ENCODE measurements around the gene CRYBA4. TPM values are rescaled to one million over a fixed set of nuclear protein-coding genes. Genes with fewer than 3 reads are reported as not detected.

Gene CRYBA4
- total and polyA plus RNA-seq, 11 donors, result not detected

DNA sequence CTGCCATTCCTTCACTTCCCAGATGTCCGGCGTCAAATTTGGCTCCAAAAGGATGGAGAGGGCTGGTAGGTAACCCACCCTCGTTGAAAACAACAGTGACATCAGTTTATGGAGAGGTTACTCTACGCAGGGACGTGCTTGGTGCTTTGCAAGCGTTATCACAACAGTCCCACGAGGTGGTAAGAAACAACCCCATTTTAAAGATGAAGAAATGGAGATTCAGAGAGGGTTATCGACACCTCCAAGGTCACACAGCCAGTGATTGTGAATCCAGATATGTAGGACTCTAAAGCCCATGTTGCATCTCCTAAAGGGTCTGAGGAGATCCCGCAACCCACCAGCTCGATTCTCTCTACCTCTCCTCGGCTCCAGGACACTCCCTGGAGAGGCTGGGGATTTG is 36.4 kb downstream of the CRYBA4 start:
- Histone ChIP-seq H3K36me3 (no peaks in the 10 kb centered on the region), H3K4me3 (peak overlapping the region in 10 of 12 donors; percentile 10 to 58 (median 24)), H3K9me3 (no peaks in the 10 kb centered on the region), H3K27ac (no peak overlapping the region), H3K4me1 (peaks cover 3 to 26% (median 21%) of the 10 kb centered on the region in 12 donors), H3K27me3 (peaks cover 20 to 73% (median 36%) of the 10 kb centered on the region in 9 donors)
- DNase-seq (no peak), ATAC-seq (peak in 1 of 4 donors; percentile 11)
- no peak for TF ChIP-seq POLR2A (IDR thresholded peaks at IDR 0.05)
- TF ChIP-seq, protein P1, sequence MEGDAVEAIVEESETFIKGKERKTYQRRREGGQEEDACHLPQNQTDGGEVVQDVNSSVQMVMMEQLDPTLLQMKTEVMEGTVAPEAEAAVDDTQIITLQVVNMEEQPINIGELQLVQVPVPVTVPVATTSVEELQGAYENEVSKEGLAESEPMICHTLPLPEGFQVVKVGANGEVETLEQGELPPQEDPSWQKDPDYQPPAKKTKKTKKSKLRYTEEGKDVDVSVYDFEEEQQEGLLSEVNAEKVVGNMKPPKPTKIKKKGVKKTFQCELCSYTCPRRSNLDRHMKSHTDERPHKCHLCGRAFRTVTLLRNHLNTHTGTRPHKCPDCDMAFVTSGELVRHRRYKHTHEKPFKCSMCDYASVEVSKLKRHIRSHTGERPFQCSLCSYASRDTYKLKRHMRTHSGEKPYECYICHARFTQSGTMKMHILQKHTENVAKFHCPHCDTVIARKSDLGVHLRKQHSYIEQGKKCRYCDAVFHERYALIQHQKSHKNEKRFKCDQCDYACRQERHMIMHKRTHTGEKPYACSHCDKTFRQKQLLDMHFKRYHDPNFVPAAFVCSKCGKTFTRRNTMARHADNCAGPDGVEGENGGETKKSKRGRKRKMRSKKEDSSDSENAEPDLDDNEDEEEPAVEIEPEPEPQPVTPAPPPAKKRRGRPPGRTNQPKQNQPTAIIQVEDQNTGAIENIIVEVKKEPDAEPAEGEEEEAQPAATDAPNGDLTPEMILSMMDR (IDR thresholded peaks at IDR 0.05), result no peak
- intact Hi-C loops (cut with DNase I), result no loop called here
- 2 to 5% (median 4%) methylated on average over 11 of the region's 11 CpGs for WGBS, 4 donors

DNA sequence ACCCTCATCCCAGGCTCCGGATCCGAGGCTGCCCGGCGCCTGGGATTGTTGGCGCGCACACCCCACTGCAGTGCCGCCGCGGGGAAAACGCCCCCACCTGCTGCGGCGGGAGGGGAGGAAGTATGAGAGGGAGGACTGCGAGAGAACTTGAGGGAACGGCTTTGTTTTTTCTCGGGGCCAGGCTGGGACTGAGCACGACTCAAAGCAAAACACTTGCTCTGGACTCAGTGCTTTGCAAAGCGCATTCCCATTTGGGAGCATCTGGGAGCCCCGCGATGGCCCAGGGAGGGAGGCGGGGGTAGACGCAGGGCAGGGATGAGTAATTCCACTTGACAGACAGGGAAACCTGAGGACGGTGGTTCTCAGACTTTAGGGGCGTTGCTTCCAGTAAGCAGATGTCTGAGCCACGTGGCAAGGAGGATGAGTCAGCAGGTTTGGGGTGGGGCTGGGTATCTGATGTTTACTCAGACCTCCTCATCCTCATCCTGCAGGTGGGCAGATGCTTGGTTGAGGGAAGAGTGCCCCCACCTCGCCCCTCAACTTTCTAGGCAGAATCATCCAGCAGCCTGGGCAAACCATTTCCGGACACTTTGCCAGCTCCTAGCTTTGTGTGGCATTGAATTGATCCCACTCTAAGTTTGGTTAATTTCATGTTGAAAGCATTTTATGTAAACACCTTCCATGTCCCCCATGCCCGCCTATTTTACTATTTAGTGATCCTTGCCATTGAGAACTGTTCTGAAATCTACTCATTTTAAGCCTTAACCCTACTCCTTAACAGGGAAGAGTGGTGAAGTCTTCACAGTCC is 37.1 kb downstream of the CRYBA4 start:
- Histone ChIP-seq H3K27ac (no peak overlapping the region), H3K4me1 (peaks cover 3 to 26% (median 21%) of the 10 kb centered on the region in 12 donors), H3K36me3 (no peaks in the 10 kb centered on the region), H3K9me3 (no peaks in the 10 kb centered on the region), H3K27me3 (peaks cover 20 to 80% (median 36%) of the 10 kb centered on the region in 9 donors), H3K4me3 (peak overlapping the region in 11 of 12 donors; percentile 10 to 58 (median 24))
- WGBS, 4 donors, result 5 to 9% (median 5%) methylated on average over 16 to 27 of the region's 27 CpGs
- intact Hi-C loops (cut with DNase I), result no loop called here
- peak in 1 of 5 donors; percentile 63 for DNase-seq
- peak; percentile 17 to 65 (median 46) for ATAC-seq
- no peak for TF ChIP-seq POLR2A (IDR thresholded peaks at IDR 0.05)
- TF ChIP-seq, protein P1 (IDR thresholded peaks at IDR 0.05), result no peak

DNA sequence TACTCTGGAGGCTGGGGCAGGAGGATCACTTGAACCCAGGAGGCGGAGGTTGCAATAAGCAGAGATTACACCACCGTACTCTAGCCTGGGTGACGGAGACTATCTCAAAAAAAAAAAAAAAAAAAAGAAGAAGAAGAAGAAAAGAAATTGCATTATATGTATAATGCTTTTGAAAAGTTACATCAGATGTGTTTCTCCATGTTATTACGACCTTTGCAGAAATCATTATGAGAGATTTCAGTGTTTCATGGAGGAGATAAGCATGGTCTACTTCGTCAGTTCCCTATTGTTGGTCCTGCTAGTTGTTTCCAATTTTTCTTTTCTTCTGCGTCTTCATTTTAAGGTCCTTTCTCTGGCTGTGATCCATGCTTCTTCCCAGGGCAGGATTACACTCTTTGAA is 38.6 kb downstream of the CRYBA4 start:
- 73 to 84% (median 79%) methylated on average over 6 of the region's 6 CpGs for whole genome bisulfite sequencing, 4 donors
- DNase-seq (no peak), ATAC-seq (no peak)
- H3K27ac ChIP-seq, result no peak overlapping the region
- no peak overlapping the region for H3K4me3 ChIP-seq
- intact Hi-C loops (cut with DNase I), result loop anchor here in 2 of 10 donors (10.0 kb wide), 2 partner anchors 266 to 296 kb away; no protein-coding TSS in a partner anchor
- H3K36me3 ChIP-seq, result no peaks in the 10 kb centered on the region
- peaks cover 3 to 32% (median 21%) of the 10 kb centered on the region in 12 donors for H3K4me1 ChIP-seq
- H3K9me3 ChIP-seq, result no peaks in the 10 kb centered on the region
- TF ChIP-seq POLR2A (IDR thresholded peaks at IDR 0.05), result no peak
- TF ChIP-seq, protein P1 (IDR thresholded peaks at IDR 0.05), result no peak
- peaks cover 20 to 73% (median 36%) of the 10 kb centered on the region in 9 donors for H3K27me3 ChIP-seq

DNA sequence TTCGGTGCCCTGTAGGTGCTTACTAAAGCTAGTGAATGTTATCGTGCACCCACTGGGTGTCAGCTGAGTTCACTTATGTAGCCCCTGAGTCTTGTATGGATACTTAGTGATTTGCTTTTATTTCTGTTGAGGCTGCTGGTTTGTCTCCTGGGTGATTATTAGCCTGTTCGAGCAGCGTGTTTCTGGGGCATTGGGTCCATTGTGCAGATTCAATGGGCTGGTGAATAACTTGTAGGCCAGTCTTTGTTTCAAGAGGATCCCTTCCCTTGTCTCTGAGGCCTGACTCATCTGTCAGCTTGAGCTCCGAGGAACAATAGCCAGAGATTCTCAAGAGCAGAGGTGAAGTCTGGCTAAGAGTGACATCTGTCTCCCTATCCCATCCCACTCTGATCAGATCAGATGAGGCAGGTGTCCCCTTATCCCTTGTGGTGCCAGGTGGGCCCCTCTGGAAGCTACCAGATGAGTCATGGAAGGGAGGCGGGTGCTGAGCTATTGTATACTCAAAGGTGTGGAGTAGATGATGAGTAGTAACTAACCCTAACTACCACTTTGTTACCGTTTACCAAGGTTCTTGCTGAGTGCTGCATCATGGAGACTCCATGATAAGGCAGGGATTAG is 39.3 kb downstream of the CRYBA4 start:
- ATAC-seq (no peak), DNase-seq (no peak)
- Histone ChIP-seq H3K9me3 (no peaks in the 10 kb centered on the region), H3K4me3 (no peak overlapping the region), H3K36me3 (no peaks in the 10 kb centered on the region), H3K27me3 (peaks cover 20 to 70% (median 36%) of the 10 kb centered on the region in 9 donors), H3K27ac (no peak overlapping the region), H3K4me1 (peaks cover 3 to 32% (median 21%) of the 10 kb centered on the region in 12 donors)
- intact Hi-C loops (cut with DNase I), result loop anchor here in 2 of 10 donors (10.0 kb wide), 2 partner anchors 266 to 296 kb away; no protein-coding TSS in a partner anchor
- TF ChIP-seq POLR2A (IDR thresholded peaks at IDR 0.05), result no peak
- TF ChIP-seq, protein P1 (IDR thresholded peaks at IDR 0.05), result no peak
- WGBS, 4 donors, result 77 to 80% (median 78%) methylated on average over 7 of the region's 7 CpGs
